ENCODE measurements around the gene NPAS2. TPM values are rescaled to one million over a fixed set of nuclear protein-coding genes. Genes with fewer than 3 reads are reported as not detected.

Gene NPAS2
- total RNA-seq, 1 donor from 2014 or later, result 11.0 TPM

GRCh38 chr2:100857341-100857740 is 37.4 kb downstream of the NPAS2 start:
- DNase-seq (ENCODE audit: low read depth), result no peak
- TF ChIP-seq, protein P1, sequence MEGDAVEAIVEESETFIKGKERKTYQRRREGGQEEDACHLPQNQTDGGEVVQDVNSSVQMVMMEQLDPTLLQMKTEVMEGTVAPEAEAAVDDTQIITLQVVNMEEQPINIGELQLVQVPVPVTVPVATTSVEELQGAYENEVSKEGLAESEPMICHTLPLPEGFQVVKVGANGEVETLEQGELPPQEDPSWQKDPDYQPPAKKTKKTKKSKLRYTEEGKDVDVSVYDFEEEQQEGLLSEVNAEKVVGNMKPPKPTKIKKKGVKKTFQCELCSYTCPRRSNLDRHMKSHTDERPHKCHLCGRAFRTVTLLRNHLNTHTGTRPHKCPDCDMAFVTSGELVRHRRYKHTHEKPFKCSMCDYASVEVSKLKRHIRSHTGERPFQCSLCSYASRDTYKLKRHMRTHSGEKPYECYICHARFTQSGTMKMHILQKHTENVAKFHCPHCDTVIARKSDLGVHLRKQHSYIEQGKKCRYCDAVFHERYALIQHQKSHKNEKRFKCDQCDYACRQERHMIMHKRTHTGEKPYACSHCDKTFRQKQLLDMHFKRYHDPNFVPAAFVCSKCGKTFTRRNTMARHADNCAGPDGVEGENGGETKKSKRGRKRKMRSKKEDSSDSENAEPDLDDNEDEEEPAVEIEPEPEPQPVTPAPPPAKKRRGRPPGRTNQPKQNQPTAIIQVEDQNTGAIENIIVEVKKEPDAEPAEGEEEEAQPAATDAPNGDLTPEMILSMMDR (conservative IDR thresholded peaks at IDR 0.05; ENCODE audit: low read depth, low read length), result no peak
- H3K4me3 ChIP-seq (ENCODE audit: low read depth, low read length), result no peak overlapping the region

GRCh38 chr2:100857915-100858314 is 38.0 kb downstream of the NPAS2 start:
- H3K4me3 ChIP-seq (ENCODE audit: low read depth, low read length), result no peak overlapping the region
- TF ChIP-seq, protein P1 (conservative IDR thresholded peaks at IDR 0.05; ENCODE audit: low read depth, low read length), result no peak
- no peak for DNase-seq (ENCODE audit: low read depth)

DNA sequence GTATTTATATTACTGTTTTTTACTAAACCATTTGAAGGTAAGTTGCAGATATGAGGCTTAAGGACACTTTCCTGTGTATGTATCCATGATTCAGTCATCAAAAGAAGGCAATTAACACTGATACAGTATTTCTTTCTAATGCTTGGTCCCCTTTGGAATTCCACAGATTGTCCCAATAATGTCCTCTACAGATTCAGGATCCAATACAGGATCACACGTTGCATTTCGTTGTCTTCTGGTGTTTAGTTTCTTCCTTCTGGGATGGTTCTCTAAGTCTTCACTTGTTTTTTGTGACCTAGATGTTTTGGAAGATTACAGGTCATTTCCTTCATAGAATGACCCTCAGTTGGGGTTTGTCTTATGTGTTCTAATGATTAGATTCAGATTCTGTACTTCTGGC is 40.0 kb downstream of the NPAS2 start:
- DNase-seq (ENCODE audit: low read depth), result no peak
- no peak overlapping the region for H3K4me3 ChIP-seq (ENCODE audit: low read depth, low read length)
- TF ChIP-seq, protein P1 (conservative IDR thresholded peaks at IDR 0.05; ENCODE audit: low read depth, low read length), result no peak

DNA sequence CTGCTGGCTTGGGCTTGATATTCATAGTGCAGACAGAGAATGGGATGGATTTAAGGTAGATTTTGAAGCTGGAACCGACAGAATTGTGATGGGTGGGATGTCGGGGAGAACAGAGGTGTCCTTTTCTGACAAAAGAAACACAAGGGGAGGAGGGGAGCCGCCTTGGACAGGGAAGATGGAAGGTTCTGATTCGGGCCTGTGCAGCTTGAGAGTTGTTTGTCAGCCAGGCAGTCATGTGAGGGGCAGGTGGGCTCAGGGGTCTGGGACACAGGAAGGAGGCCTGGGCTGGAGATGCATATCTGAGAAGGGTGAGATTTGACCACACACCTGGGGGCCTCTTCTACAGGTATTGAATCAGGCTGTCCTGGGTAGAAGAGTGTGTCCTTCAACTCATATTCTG is 41.4 kb downstream of the NPAS2 start:
- TF ChIP-seq, protein P1 (conservative IDR thresholded peaks at IDR 0.05; ENCODE audit: low read depth, low read length), result no peak
- no peak for DNase-seq (ENCODE audit: low read depth)
- H3K4me3 ChIP-seq (ENCODE audit: low read depth, low read length), result no peak overlapping the region

GRCh38 chr2:100862081-100862480 is 42.1 kb downstream of the NPAS2 start:
- TF ChIP-seq, protein P1 (conservative IDR thresholded peaks at IDR 0.05; ENCODE audit: low read depth, low read length), result no peak
- H3K4me3 ChIP-seq (ENCODE audit: low read depth, low read length), result no peak overlapping the region
- DNase-seq (ENCODE audit: low read depth), result no peak

- TF ChIP-seq, protein P1 (conservative IDR thresholded peaks at IDR 0.05; ENCODE audit: low read depth, low read length), result no peak
- DNase-seq (ENCODE audit: low read depth), result peak; percentile 54
- no peak overlapping the region for H3K4me3 ChIP-seq (ENCODE audit: low read depth, low read length)
These were observed 46.0 kb downstream of the NPAS2 start for GRCh38 chr2:100865816-100866460.

GRCh38 chr2:100868083-100868482 is 48.1 kb downstream of the NPAS2 start:
- DNase-seq (ENCODE audit: low read depth), result no peak
- TF ChIP-seq, protein P1 (conservative IDR thresholded peaks at IDR 0.05; ENCODE audit: low read depth, low read length), result no peak
- H3K4me3 ChIP-seq (ENCODE audit: low read depth, low read length), result no peak overlapping the region
